ENCODE results near the gene NCAPD3.
"Not testable (repeated sequence)": the region's sequence is repeated elsewhere in the genome, so short reads cannot be mapped to it uniquely, and the experiment has no call there.

Gene NCAPD3, protein sequence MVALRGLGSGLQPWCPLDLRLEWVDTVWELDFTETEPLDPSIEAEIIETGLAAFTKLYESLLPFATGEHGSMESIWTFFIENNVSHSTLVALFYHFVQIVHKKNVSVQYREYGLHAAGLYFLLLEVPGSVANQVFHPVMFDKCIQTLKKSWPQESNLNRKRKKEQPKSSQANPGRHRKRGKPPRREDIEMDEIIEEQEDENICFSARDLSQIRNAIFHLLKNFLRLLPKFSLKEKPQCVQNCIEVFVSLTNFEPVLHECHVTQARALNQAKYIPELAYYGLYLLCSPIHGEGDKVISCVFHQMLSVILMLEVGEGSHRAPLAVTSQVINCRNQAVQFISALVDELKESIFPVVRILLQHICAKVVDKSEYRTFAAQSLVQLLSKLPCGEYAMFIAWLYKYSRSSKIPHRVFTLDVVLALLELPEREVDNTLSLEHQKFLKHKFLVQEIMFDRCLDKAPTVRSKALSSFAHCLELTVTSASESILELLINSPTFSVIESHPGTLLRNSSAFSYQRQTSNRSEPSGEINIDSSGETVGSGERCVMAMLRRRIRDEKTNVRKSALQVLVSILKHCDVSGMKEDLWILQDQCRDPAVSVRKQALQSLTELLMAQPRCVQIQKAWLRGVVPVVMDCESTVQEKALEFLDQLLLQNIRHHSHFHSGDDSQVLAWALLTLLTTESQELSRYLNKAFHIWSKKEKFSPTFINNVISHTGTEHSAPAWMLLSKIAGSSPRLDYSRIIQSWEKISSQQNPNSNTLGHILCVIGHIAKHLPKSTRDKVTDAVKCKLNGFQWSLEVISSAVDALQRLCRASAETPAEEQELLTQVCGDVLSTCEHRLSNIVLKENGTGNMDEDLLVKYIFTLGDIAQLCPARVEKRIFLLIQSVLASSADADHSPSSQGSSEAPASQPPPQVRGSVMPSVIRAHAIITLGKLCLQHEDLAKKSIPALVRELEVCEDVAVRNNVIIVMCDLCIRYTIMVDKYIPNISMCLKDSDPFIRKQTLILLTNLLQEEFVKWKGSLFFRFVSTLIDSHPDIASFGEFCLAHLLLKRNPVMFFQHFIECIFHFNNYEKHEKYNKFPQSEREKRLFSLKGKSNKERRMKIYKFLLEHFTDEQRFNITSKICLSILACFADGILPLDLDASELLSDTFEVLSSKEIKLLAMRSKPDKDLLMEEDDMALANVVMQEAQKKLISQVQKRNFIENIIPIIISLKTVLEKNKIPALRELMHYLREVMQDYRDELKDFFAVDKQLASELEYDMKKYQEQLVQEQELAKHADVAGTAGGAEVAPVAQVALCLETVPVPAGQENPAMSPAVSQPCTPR (N-terminal part only)

DNA sequence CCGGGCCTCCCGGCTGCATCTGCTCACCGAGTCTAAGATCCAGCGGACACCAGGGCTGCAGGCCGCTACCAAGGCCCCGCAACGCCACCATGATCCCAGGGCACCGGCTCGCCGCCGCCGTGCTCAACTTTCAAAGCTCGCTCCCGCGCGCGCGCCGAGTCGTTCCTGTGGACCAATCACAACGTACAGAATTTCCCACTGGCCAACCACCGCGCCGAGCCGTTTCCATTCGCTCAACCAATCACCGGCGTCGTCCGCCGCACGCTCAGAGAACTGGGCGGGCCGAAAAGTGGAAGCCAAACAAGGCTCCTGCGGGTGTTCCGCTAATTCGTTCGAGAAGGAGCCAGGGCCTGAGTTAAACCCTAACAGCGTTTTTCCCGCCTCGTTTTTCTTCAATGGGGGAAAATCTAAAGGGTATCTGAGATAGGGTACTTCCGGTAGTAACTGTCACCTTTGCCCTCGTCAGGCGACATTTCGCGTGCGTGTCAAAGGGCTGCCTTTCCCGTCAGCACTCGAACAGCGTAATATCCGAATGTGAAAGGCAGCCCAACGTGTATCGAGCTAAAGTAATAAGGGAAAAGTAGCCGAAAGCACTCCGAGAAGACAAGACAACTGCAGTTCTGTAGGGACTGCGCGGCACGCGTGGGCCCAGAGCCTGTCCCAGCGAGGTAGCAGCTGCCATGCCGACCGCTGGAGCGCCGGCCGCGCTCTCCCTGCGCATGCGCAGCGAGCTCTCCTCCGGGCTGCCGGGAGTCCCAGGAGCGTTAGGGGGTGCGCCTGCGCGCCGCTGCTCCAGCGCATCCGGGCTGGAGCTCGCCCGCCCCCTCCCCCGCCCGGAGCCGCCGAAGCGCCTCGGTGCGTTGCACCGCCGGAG, at the start of gene NCAPD3, which contains the start of gene VPS26B:
NCAPD3 (minus strand) TSS at position 132 of the 874 bp plus-strand sequence; CDS start at position 91, 41 bp downstream.
VPS26B (plus strand) TSS at position 836 of the 874 bp plus-strand sequence. CDS start 452 bp downstream, outside the sequence.
- peak; percentile 100 for DNase-seq

DNA sequence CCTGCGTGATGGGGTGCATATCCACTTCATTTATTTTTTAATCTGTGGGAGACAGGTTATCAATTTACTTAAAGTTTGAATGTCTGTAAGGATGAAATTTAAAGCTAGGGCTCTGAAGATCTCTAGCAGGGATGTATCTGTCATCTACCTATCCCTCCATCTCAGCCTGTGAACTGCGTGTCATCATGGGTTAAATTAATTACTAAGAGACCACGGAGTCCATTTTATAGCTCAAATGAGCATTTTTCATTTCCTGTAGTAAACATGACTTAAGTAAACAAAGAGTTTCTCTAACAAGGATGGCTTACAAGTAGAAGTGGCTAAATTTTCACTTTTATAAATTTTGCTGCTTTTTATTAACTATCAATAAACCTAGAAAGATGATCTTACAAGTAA, 49.5 kb upstream of the NCAPD3 start:
- no peak for DNase-seq

DNA sequence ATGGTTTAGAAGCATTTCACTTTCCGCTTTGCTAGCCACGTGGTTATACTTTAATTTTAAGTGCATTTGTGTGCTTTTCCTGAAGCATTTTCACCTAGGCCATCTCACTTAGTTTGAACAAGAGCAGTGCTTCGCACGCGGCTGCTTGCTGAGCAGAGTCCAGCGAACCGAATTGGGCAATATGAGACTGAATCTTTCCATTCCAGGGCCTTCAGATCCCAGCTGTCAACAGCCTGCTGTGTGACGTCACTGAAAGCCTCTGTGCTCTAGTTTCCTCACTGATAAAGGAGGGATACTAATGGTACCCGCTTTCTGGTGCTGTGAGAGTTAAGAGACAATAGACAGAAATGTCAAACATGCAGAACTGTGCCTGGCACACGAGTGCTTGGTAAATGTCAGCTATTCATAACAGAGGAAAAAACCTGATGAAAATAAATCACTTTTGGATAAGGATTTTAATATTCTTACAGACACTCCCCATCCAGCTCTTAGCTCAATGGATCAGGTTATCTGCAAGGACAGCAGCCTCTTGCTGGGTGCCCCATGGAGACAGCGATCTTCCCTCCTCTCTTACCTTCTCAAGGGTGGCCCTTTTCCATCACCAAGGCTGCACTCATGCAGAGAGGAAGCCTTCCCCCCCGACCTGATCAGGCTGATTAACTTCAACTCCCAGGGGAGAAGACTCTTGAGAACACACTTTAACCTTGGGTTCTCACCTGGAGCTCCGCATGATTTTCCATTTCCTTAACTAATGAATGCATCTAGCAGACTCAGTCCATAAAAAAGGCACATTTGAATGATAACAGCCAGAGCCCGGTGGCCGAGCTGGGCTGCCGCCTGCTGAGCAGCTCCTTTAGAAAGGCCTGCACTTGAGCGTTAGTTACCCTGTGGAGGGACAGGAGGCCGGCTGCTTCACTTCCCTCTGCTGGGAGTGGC, 48.9 kb upstream of the NCAPD3 start:
- DNase-seq = peak; percentile 84

DNA sequence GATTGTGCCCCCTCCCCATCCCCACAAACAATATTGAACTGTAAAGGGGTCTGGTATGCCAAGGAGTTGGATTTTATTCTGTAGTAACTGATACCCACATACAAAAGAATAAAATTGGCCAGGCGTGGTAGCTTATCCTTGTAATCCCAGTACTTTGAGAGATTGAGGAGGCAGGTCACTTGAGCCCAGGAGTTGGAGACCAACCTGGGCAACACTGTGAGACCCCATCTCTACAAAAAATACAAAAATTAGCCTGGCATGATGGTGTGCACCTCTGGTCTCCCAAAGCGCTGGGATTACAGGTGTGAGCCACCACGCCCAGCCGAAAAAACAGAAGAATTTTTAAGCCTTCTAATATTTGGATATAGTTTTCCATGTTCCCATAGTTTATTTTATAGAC, 48.2 kb upstream of the NCAPD3 start:
- no peak for DNase-seq

DNA sequence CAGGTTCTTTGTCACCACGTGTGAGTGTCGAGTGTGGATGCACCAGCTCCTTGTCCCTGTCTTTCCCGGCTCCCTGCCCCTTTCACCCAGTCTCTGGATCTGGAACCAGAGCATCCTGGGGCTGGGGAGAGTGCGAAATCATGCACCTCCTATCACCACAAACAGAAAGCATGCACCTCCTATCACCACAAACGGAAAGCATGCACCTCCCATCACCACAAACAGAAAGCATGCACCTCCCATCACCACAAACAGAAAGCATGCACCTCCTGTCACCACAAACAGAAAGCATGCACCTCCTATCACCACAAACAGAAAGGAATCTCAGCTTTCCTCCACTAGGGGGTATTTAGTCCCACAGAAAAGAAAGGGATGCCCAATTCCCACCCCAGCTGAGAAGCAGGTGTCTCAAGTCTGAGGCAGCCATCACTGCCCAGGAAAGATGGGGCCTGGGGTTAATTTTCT, 46.5 kb upstream of the NCAPD3 start:
- peak; percentile 22 for DNase-seq

DNA sequence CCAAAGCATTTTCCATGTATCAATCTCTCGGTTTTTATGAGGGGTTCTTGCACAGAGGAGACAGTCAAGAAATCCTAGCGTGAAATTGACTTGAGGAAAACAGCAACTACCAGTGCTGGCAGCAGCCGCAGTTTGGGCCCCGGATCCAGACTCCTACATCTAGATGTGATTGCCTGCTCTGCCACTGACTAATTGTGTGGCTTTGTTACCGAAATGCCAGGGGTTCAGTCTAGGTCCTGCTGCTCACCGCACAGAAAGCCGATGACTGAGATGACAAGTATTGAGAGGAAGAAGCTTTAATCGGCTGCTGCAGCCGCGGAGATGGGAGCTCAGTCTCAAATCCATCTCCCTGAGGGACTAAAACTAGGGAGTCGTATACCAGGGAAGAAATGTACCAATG, 44.2 kb upstream of the NCAPD3 start:
- DNase-seq = no peak

DNA sequence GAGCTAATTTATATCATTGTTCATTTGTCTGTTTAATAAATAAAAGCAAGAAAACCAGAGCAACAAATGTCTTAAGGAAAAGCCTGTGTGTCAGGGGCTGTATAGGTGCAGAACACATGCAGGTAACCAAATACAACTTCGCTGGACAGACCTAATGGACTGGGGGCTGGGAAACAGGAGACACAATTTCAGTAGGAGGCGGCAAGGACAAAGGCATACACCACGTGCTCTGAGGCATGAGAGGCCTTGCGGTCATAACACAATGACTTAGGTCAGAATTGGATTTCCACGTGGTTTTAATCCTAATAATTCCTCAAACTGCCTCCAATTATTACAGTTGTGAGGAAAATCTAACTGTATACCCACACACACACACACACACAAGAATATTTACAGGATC, 43.7 kb upstream of the NCAPD3 start:
- no peak for DNase-seq

DNA sequence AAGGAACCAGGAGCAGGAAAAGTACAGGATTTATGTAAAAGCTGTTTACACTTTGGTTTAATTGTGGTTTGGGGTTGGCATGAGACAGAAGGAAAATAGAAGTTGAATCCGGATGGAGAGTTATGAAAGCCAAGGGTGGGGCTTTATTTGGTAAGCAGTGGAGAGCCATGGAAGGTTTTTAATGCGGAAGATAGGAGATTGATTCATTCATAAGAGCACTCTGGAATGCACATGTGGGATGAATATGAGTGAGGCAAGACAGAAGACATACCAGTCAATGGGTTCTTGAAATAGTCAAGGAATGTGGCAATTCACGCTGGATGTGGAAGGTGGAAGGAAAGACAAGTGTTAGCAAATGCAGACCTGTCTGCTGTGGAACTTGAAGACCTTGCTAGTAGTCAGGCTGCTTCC, 43.1 kb upstream of the NCAPD3 start:
- no peak for DNase-seq

DNA sequence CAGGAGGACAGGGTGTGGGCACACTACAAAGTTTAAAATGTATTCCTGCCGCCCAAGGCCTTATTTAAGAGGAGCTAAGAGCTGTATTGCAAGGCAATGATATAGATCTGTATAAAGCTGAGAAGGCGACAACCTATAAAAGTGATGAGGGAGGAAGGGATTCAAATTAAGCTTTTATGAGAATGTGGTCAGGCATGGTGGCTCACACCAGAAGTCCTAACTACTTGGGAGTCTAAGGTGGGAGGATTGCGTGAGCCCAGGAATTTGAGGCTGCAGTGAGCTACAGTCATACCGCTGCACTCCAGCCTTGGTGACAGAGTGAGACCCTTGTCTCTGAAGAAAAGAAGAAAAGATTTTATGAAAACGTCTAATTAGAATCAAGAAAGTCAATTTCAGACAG, 42.7 kb upstream of the NCAPD3 start:
- no peak for DNase-seq

DNA sequence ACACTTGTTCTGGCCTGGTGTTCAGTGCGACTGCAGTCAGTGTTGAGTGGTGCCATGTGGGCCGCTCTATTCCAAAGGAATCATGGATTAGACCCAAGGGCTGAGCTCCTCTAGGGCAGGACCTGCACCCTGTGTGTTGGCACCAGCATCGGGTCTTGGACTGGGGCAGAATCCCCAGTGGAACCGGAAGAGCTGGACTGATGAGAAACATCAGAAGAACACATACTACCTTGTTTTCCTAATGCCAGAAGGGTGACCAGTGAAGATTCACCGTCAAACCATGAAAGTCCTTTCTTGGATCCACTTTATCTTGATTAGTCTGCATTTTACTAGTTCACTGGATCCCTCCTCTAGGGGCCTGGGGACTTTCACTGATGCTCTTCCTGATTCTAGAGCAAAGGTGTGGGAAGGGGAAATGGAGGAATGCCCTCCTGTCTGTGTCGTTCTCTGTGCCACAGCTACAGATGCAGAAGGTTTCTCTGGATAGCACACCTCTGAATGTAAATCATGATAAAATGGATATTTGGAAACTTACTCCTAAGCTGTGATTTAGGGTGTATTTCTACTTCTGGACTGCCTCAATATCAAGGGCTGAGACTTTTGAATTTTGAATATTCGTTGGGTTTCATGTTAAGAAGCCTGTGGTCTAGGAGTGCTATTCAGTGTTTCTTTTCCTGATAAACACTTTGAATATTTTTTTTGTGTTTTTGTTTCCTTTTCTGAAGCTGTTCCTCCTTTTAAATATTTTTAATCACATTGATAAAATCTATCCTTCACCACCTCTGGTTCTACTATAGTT, 41.4 kb upstream of the NCAPD3 start:
- no peak for DNase-seq

DNA sequence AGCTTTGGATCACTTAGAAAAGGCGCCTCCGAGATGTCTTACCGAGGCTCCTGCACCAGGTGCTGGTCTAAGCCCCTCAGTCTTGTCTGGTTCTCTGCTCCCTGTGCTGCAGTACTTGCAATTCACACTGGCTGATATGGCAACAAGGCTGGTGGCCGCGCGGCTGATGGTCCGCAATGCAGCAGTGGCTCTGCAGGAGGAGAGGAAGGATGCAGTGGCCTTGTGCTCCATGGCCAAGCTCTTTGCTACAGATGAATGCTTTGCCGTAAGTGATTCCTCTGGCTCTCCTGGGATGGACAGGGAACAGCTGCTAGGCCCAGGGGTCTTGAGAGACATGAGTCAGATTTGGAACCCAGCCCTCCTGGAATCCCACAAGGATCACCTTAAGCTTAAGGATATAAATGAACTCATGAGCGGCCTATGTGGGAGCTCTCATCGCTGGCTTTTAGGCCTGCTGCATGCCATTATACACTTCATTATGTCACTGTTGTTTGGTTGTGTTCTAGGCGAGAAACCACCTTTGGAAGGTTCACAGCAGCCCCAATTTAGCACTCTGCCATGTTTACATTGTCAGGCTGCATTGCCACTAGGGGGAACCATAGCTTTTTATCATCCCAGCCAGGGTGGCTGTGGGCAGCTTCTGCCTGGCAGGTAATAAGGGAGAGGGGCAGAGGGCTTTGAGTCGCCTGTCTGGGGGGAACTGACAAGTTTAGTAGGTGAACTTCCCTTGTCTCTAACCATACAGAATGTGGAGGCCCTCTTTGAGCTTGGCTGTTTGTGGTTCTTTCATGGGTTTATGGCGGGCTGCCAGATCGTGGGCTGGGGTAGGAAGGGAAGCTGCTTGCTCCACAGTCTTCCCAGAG, 38.1 kb upstream of the NCAPD3 start:
- DNase-seq = peak; percentile 27

DNA sequence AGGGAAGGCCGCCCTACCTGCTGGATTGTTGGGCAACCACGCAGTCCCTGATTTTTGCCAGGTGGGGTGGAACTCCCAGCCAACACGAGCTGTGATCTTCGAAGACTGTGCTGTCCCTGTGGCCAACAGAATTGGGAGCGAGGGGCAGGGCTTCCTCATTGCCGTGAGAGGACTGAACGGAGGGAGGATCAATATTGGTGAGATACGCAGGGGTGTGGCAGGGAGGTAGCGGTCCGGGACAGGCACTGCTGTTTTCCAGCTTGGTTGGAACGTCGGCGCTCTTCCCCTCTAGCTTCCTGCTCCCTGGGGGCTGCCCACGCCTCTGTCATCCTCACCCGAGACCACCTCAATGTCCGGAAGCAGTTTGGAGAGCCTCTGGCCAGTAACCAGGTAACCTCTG, 37.2 kb upstream of the NCAPD3 start:
- no peak for DNase-seq

DNA sequence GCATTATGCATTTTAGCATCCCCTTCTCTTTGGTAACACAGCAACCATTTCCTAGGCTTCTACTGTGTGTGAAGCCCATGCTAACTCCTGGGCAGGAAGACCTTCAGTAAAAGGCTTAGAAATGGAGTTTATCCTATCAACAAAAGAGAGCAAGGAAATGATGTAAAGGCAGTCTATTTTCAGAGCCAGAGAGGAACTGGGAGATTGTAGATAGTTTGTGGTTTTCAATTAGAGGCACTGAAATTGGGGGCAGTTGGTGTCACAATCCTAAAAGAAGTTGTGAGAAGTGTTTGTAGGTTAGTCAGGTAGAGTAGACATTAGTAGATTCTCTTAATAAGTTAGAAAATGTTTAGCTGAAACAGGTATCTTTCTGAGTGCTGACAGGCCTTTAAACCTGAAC, 36.7 kb upstream of the NCAPD3 start:
- no peak for DNase-seq

DNA sequence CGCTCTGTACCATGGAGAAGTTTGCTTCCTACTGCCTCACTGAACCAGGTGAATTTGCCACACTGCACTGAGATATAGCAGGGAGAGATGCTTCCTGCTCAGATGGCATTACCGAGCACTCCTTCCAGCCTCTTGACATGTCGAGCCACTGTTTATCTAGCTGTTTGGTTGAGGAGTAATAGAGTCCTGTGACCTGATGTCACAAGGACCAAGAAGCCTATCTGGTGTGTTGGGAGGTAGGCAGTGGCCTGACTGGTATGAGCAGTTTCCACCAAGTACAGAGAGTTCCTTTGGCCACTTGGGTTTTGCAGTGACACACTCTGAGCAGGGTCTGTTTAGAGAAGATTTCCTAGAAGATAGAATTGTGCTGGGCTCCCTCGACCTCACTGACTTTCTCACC, 34.8 kb upstream of the NCAPD3 start:
- DNase-seq = no peak

DNA sequence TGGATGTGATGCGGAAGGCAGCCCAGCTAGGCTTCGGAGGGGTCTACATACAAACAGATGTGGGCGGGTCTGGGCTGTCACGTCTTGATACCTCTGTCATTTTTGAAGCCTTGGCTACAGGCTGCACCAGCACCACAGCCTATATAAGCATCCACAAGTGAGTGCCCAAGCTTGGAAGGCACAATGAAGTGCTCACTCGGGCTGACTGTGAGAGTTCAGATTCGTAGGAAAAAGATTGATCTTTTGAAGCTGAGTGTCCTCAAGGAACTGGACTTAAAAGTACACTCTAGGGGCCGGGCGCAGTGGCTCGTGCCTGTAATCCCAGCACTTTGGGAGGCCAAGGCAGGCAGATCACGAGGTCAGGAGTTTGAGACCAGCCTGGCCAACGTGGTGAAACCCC, 33.3 kb upstream of the NCAPD3 start:
- DNase-seq = no peak

DNA sequence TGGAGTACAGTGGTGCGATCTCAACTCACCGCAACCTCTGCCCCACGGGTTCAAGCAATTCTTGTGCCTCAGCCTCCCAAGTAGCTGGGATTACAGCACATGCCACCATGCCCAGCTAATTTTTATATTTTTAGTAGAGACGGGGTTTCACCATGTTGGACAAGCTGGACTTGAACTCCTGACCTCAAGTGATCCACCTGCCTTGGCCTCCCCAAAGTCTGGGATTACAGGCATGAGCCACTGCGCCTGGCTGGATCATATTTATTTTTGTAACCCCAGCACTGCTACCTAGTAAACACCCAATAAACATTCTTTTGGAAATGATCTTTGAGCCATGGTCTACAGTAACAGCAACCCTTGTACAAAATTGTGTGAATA, 31.4 kb upstream of the NCAPD3 start:
- not testable (repeated sequence) for DNase-seq

DNA sequence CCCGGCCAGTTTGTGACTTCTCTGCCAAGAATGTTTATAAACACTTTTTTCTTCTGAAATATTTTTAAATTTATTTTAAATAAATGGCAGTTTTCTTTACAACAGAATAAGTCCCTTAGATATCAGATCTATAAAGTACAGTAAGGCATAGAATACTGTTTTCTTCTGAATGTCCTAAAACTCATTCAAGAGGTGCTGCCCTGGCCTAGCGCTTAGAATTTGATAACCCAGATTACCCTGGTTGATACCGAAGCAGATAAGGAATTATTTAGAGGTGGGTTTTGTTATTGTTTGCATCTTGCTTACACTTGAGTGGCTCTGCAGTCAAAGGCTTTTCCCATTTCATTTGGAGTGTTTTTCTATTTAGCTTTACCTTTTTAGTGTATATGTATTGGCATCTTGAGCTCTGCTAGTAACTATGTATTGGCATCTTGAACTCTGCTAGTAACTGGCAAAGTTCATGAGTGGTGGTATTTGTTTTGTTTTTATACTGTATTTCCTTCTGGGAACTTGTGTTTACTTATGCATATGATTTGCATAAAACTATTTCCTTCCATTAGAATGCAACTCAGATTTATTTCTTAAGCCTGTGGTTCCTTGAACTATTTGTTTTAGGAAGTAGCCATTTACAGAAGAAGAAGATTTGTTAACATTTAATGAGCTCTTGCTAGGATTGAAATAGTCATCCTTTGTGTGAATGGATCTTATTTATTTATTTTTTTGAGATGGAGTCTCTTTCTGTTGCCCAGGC, 30.8 kb upstream of the NCAPD3 start:
- no peak for DNase-seq

Measured in NCI-H526 treated with DMSO at 0.1 percent for 48 hours (cell line).